ENCODE results near the gene STARD4. TPM values are rescaled to one million over a fixed set of nuclear protein-coding genes. Genes with fewer than 3 reads are reported as not detected.

The STARD4 gene
- total and polyA plus RNA-seq, 9 of the 15 experiments (the other 6 are each of a cell fraction or from before 2014, with no cell fraction given): 28.4 to 88.0 (median 34.0) TPM

DNA sequence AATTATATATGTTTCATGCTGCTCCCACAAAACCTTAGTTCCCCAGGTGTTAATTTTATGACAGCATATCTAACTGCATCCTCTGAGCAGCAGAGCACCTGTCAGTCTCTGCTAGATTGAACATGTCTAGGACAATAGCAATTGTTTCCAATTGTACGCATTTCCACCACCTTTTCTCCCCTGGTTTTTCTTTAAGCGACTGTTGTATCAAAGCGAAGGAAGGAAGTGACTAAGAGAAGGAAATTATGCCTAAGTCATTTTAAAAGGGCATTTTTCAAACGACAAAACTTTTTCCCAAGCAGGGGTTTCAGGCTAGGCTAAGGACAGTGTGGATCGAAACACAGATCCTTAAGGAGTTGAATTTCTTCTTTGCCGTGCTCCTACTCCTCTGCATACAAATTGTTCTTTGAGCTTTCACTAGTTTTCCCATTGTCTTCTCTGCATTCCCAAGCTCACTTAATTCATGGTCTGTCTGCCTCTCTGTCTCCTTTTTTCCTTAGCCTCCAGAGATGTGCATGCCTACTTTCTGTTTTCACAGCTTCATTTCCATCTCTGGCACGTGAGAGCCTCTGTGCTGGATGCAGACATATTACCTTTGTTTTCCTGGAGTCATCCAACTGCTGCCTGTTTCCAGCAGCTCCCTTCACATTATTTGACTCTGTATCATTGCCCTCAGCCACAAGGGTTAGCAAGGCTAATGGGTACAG, 39.4 kb upstream of the STARD4 start:
- ATAC-seq: no peak
- no peaks in the 10 kb centered on the region for H4K20me1 ChIP-seq (replicated peaks; ENCODE audit: control insufficient read depth, insufficient read depth, low read length)
- H2AFZ ChIP-seq (ENCODE audit: low read depth, low read length): no peak overlapping the region
- no peak overlapping the region for H3K9ac ChIP-seq (ENCODE audit: insufficient read depth in 1 of 2, low read depth in 2 of 2, low read length in 2 of 2)
- WGBS (ENCODE audit: insufficient coverage, low coverage, missing lambda C conversion rate): 2% methylated on average over 7 of the region's 7 CpGs
- in situ Hi-C loops (cut with MboI): no loop called here
- no peak for DNase-seq (ENCODE audit: extremely low read depth in 1 of 4, low spot score in 3 of 4)
- H3K4me2 ChIP-seq (ENCODE audit: insufficient read depth, low read length): no peak overlapping the region
- FAIRE-seq: no peak
- peaks cover 0 to 3% of the 10 kb centered on the region in 2 experiments; a peak in 1 of 5 replicates for H3K4me1 ChIP-seq (replicated peaks in 1 of 2; ENCODE audit: control insufficient read depth in 2 of 2, insufficient read depth in 2 of 2, low read length in 2 of 2)
- H3K4me3 ChIP-seq: no peak overlapping the region
- no peaks in the 10 kb centered on the region for H3K36me3 ChIP-seq (ENCODE audit: control insufficient read depth, insufficient read depth, low read length)
- H3K27ac ChIP-seq (ENCODE audit: extremely low read depth, low read depth, low read length): no peak overlapping the region
- no peaks in the 10 kb centered on the region for H3K9me3 ChIP-seq (replicated peaks; ENCODE audit: control insufficient read depth, insufficient read depth, low read depth, low read length)
- ChIA-PET POLR2A (no interaction called here), CTCF (ENCODE audit: low intra/inter-chr PET ratio) (no interaction called here)
- H3K9me1 ChIP-seq (ENCODE audit: control insufficient read depth, insufficient read depth, low read length): no peaks in the 10 kb centered on the region
- H3K27me3 ChIP-seq (ENCODE audit: control insufficient read depth in 2 of 2, insufficient read depth in 2 of 2, low read length in 2 of 2): peaks cover 2 to 3% of the 10 kb centered on the region in 2 experiments; a peak in 2 of 5 replicates
- no TSS peak for BruUV-seq (replicated peaks)
- intact Hi-C loops (cut with micrococcal nuclease): loop anchor here (5.0 kb wide), 2 partner anchors 146 to 394 kb away; no protein-coding TSS in a partner anchor
- no peaks in the 10 kb centered on the region for H3K79me2 ChIP-seq (ENCODE audit: control insufficient read depth, insufficient read depth, low read length)
- TF ChIP-seq IRF2 (CRISPR knock-in tag; IDR thresholded peaks at IDR 0.05) (no peak), ILF3 (IDR thresholded peaks at IDR 0.05; ENCODE audit: borderline replicate concordance) (no peak), SREBF2 (CRISPR knock-in tag; IDR thresholded peaks at IDR 0.05) (no peak), ELF2 (CRISPR knock-in tag; IDR thresholded peaks at IDR 0.05) (no peak), SNIP1 (IDR thresholded peaks at IDR 0.05; ENCODE audit: low read depth) (no peak), ZNF436 (CRISPR knock-in tag; IDR thresholded peaks at IDR 0.05) (no peak), SPI1 (IDR thresholded peaks at IDR 0.05; ENCODE audit: borderline replicate concordance, low read depth, low read length) (no peak), PCBP1 (IDR thresholded peaks at IDR 0.05; ENCODE audit: low read depth, low read length, poor library complexity, severe bottlenecking) (no peak), BACH1 (tag; IDR thresholded peaks at IDR 0.05) (no peak), CCAR2 (IDR thresholded peaks at IDR 0.05; ENCODE audit: low read depth, low read length) (no peak), PRMT5 (CRISPR knock-in tag; IDR thresholded peaks at IDR 0.05) (no peak), ATF7 (IDR thresholded peaks at IDR 0.05) (no peak)
- TF ChIP-seq, protein P1, sequence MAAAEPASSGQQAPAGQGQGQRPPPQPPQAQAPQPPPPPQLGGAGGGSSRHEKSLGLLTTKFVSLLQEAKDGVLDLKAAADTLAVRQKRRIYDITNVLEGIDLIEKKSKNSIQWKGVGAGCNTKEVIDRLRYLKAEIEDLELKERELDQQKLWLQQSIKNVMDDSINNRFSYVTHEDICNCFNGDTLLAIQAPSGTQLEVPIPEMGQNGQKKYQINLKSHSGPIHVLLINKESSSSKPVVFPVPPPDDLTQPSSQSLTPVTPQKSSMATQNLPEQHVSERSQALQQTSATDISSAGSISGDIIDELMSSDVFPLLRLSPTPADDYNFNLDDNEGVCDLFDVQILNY (CRISPR knock-in tag; IDR thresholded peaks at IDR 0.05): no peak
- TF ChIP-seq, protein P2, sequence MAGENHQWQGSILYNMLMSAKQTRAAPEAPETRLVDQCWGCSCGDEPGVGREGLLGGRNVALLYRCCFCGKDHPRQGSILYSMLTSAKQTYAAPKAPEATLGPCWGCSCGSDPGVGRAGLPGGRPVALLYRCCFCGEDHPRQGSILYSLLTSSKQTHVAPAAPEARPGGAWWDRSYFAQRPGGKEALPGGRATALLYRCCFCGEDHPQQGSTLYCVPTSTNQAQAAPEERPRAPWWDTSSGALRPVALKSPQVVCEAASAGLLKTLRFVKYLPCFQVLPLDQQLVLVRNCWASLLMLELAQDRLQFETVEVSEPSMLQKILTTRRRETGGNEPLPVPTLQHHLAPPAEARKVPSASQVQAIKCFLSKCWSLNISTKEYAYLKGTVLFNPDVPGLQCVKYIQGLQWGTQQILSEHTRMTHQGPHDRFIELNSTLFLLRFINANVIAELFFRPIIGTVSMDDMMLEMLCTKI (IDR thresholded peaks at IDR 0.05; ENCODE audit: partially characterized antibody): no peak

Data from K562 (cell line).